Natural killer cell (primary cell): ENCODE measurements around the gene LHFPL2. TPM values are rescaled to one million over a fixed set of nuclear protein-coding genes. Genes with fewer than 3 reads are reported as not detected.

Experiments used
- ATAC-seq, 3 donors: fragments of 150-1000 bp in 2 of 3; fragments of 200-7000 bp in 1 of 3; cut with Tn5 transposase; 1 replicate in 1 of 3; 2 replicates in 2 of 3; pipeline ENCODE4 v1.10.0; 2021; ENCODE audit warnings: mild to moderate bottlenecking in 2 of 3, moderate library complexity in 2 of 3
- DNase-seq, 2 donors: peaks; one replicate each; pipeline versions ENCODE4 v3.0.0 to v3.0.0-alpha.2; 2013 to 2021; ENCODE audit warnings: mixed read lengths in 1 of 2
- H3K27ac ChIP-seq: one replicate; pipeline ENCODE4 v1.5.1; 2013; ENCODE audit warnings: mild to moderate bottlenecking, low read length
- H3K27me3 ChIP-seq: one replicate; pipeline ENCODE4 v1.6.1; 2013; ENCODE audit warnings: low read length; ENCODE audit not compliant: control insufficient read depth, insufficient read depth
- H3K36me3 ChIP-seq: one replicate; pipeline ENCODE4 v1.6.1; 2013; ENCODE audit warnings: low read length; ENCODE audit not compliant: control insufficient read depth, insufficient read depth
- H3K4me1 ChIP-seq: one replicate; pipeline ENCODE4 v1.6.1; 2013; ENCODE audit warnings: low read length; ENCODE audit not compliant: control insufficient read depth, insufficient read depth
- H3K4me3 ChIP-seq: one replicate; pipeline ENCODE4 v1.5.1; 2013; ENCODE audit warnings: low read length
- H3K9me3 ChIP-seq: one replicate; pipeline ENCODE4 v1.6.1; 2013; ENCODE audit warnings: low read length; ENCODE audit not compliant: control insufficient read depth, insufficient read depth
- H3K27ac Mint-ChIP-seq, 2 donors: one replicate each; pipeline ENCODE4 v1.8.0; 2022; ENCODE audit warnings: mild to moderate bottlenecking in 2 of 2, mixed read lengths in 2 of 2, moderate library complexity in 1 of 2
- H3K27me3 Mint-ChIP-seq, 2 donors: one replicate each; pipeline ENCODE4 v1.8.0; 2022; ENCODE audit warnings: low read depth in 2 of 2, mixed read lengths in 2 of 2
- H3K36me3 Mint-ChIP-seq: one replicate; pipeline ENCODE4 v1.8.0; 2022; ENCODE audit warnings: mixed read lengths
- H3K4me1 Mint-ChIP-seq, 2 donors: one replicate each; pipeline ENCODE4 v1.8.0; 2022; ENCODE audit warnings: mixed read lengths in 2 of 2
- H3K4me3 Mint-ChIP-seq: one replicate; pipeline ENCODE4 v1.8.0; 2022; ENCODE audit warnings: mild to moderate bottlenecking, moderate library complexity, mixed read lengths
- H3K9me3 Mint-ChIP-seq, 2 donors: one replicate each; pipeline ENCODE4 v1.8.0; 2022; ENCODE audit warnings: mixed read lengths in 2 of 2
- CTCF ChIP-seq: fragments of 200-600 bp; IDR thresholded peaks from one replicate; pipeline ENCODE4 v1.8.0; 2022; ENCODE audit warnings: antibody characterized with exemption
- WGBS: methylation state at CpG from one replicate; pipeline ENCODE4 v1.1.7; 2013; ENCODE audit warnings: missing lambda C conversion rate; ENCODE audit not compliant: insufficient coverage; 5-methylcytosine and 5-hydroxymethylcytosine counted together
- intact Hi-C: fragments of 100-400 bp; cut with micrococcal nuclease; formaldehyde crosslinking; loops from one replicate; pipeline ENCODE4 v1.14.2; 2022
- total RNA-seq, 4 donors: library from RNA; stranded (reverse); fragments of 120-200 nt in 1 of 4; gene quantifications; one replicate each; pipeline versions ENCODE4 v1.2.3 to v1.2.4, GENCODE V29; 2013 to 2022

Gene LHFPL2
- total RNA-seq, 3 donors from 2014 or later (not counting 1 experiment from before 2014, with no cell fraction given): 0.85 to 1.9 (median 1.00) TPM

DNA sequence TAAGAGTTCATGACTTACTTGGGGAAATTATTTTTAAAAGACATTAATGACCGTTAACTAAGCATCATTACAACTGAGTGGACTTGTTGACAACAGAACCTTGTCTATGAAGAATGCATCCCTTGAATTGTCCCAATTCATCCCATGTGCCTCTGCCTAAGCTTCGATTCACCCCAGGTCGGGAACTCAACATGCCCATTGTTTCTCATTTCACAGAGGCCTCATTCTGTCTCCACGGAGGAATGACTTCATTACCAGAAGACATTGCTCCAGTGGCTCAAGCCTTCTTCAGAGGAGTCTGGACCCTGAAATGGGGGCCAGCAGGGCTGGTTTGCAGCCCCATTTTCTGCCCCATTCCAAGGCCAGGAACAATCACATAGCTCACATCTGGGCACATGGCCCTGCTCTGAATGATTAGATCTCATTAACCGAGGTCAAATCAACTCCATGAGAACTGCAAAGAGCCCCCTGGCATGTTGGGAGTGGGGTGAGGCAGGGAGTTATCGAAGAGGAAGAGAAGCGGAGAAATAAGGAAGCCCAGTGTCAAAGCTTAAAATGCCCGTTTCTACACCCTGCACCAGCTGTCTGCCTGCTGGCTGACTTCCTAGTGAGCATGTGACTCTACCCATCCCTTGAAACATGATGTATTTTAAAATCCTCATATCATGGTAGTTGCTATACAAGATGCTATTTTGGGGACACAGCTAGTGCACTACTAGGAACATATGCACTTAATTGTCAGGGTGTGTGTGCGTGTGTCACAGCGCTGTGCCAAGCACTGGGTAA, 137.3 kb downstream of the LHFPL2 start:
- no peak for DNase-seq
- Mint-ChIP-seq H3K27me3 (peaks cover 44 to 60% of the 10 kb centered on the region in 2 donors), H3K4me3 (peak overlapping the region; percentile 87)

DNA sequence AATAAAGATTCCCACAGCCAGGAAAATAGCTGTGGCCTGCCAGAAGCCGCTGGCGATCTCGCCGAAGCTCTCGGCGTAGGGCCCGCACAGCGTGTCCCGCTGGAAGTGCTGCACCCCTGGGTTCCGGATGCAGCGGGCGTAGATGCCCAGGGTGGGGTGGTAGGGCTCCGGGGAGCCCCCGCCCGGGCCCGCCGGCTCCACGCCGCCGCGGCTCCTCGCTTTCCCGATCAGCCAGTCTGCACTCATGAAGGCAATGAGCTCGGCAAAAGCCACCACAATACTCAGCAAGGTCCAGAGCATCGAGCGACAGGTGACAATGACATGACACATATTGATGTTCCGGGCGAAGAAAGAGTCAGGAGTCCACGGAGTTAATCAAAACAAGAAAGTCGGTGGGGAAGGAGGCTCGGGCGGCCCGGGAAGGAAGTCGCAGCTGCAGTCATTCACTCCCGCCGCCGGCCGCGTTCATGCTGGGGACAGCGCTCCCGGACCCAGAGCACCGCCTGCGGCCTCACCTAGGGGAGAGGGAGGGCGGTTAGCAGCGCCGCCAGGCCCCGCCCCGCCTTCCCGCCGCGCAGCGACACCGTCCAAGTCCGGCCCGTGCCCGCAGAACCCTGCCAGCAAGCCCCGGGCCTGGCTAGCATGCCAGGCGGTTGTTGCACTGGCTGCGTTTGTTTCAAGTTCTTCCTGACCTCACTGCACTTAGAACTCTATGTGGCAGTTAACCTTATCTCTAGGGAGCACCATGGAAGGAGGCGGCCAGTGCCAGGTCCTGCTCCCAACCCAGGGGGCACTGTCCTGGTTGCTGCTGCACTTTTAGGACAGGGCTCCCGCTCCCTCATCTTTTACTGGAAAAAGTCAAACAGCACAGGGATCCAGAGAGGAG, 138.4 kb downstream of the LHFPL2 start:
- WGBS: 4% methylated on average over 61 of the region's 61 CpGs
- TF ChIP-seq CTCF: no peak
- peaks cover 20% of the 10 kb centered on the region for H3K4me1 ChIP-seq
- intact Hi-C loops: no loop called here
- peak; percentile 57 to 79 (median 68) for ATAC-seq
- peak overlapping the region; percentile 38 for H3K4me3 ChIP-seq
- H3K4me1 Mint-ChIP-seq: peaks cover 13 to 19% of the 10 kb centered on the region in 2 donors
- H3K9me3 Mint-ChIP-seq: no peaks in the 10 kb centered on the region
- peak overlapping the region in 1 of 2 donors; percentile 45 for H3K27ac Mint-ChIP-seq
- H3K27me3 Mint-ChIP-seq: peaks cover 35 to 55% of the 10 kb centered on the region in 2 donors
- peaks cover 6% of the 10 kb centered on the region for H3K27me3 ChIP-seq
- no peak overlapping the region for H3K27ac ChIP-seq
- H3K9me3 ChIP-seq: no peaks in the 10 kb centered on the region
- H3K4me3 Mint-ChIP-seq: peak overlapping the region; percentile 87
- H3K36me3 Mint-ChIP-seq: no peaks in the 10 kb centered on the region
- DNase-seq: peak; percentile 26 to 33
- H3K36me3 ChIP-seq: no peaks in the 10 kb centered on the region

More for the DNA sequence above, 137.3 kb downstream of the LHFPL2 start:
- Histone ChIP-seq H3K4me1 (peaks cover 20% of the 10 kb centered on the region), H3K9me3 (no peaks in the 10 kb centered on the region), H3K27me3 (peaks cover 6% of the 10 kb centered on the region), H3K36me3 (no peaks in the 10 kb centered on the region), H3K27ac (no peak overlapping the region), H3K4me3 (no peak overlapping the region)
- 76% methylated on average over 10 of the region's 10 CpGs for WGBS
- H3K9me3 Mint-ChIP-seq: no peaks in the 10 kb centered on the region
- peaks cover 13 to 19% of the 10 kb centered on the region in 2 donors for H3K4me1 Mint-ChIP-seq
- no peak overlapping the region for H3K27ac Mint-ChIP-seq
- no peaks in the 10 kb centered on the region for H3K36me3 Mint-ChIP-seq
- TF ChIP-seq CTCF: no peak
- ATAC-seq: no peak
- intact Hi-C loops: no loop called here

DNA sequence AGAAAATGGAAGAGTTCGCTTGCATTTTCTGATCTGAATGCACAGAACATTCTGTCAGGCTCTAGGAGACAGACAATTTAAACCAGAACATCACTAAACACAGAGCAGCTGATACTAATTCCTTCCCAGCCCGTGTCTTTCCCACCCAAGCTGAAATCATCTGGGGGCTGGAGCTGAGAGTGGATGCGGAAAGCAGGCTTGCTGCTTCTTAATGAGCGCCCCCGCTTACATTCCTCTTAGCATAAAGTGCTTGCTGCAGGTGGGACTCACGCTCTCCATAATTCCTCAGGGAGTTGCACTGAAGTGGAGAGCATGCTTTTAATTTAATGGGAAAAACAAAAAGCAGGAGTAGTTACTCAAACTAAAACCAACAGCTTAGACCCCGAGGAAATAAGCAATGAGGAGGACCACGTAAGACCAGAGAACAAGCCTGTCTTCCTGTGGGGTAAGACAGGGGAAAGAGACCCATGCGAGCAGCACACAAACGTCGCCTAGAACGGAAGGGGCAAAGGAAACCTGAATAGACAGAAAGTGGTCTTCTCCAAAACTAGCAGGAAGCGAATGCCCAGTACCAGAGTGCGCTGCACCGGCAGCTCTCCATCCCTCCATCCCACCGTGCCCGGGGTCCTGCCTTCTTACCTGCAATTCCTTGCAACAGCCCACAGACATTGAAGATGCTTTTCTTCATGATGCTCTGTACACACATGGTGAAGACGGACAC, 139.3 kb downstream of the LHFPL2 start:
- TF ChIP-seq CTCF: no peak
- Histone ChIP-seq H3K4me1 (peaks cover 20% of the 10 kb centered on the region), H3K4me3 (peak overlapping the region; percentile 38), H3K36me3 (no peaks in the 10 kb centered on the region), H3K27me3 (peaks cover 6% of the 10 kb centered on the region), H3K27ac (no peak overlapping the region), H3K9me3 (no peaks in the 10 kb centered on the region)
- ATAC-seq: peak in 2 of 3 donors; percentile 47 to 54
- WGBS: 12% methylated on average over 16 of the region's 18 CpGs
- peaks cover 13 to 19% of the 10 kb centered on the region in 2 donors for H3K4me1 Mint-ChIP-seq
- peak overlapping the region; percentile 41 to 45 for H3K27ac Mint-ChIP-seq
- DNase-seq: peak in 1 of 2 donors; percentile 22
- no peaks in the 10 kb centered on the region for H3K36me3 Mint-ChIP-seq
- no peaks in the 10 kb centered on the region for H3K9me3 Mint-ChIP-seq
- H3K4me3 Mint-ChIP-seq: peak overlapping the region; percentile 87
- intact Hi-C loops: no loop called here
- H3K27me3 Mint-ChIP-seq: peaks cover 33 to 53% of the 10 kb centered on the region in 2 donors
